ENCODE data around the gene TMEM156. TPM values are rescaled to one million over a fixed set of nuclear protein-coding genes. Genes with fewer than 3 reads are reported as not detected.

The TMEM156 gene
- polyA plus RNA-seq, 3 donors, result 0.31 to 1.1 (median 0.43) TPM

GRCh38 chr4:39068907-39069306 lies 36.7 kb upstream of the TMEM156 start:
- Histone ChIP-seq H3K36me3 (replicated peaks in 1 of 2; ENCODE audit: control insufficient read depth in 1 of 2, insufficient read depth in 2 of 2, low read length in 2 of 2) (no peaks in the 10 kb centered on the region), H3K27me3 (ENCODE audit: control insufficient read depth in 2 of 2, insufficient read depth in 2 of 2, low read length in 2 of 2) (no peaks in the 10 kb centered on the region), H3K27ac (ENCODE audit: low read depth in 1 of 2, low read length in 2 of 2) (no peak overlapping the region), H4K20me1 (ENCODE audit: insufficient read depth, low read length) (peaks cover 37% of the 10 kb centered on the region), H3K79me2 (ENCODE audit: insufficient read depth, low read length) (no peaks in the 10 kb centered on the region), H3K4me1 (ENCODE audit: control insufficient read depth in 1 of 2, insufficient read depth in 2 of 2, low read length in 2 of 2) (peaks cover 4 to 9% of the 10 kb centered on the region in 2 donors), H3K9ac (ENCODE audit: insufficient read depth, low read length, poor library complexity, severe bottlenecking) (no peak overlapping the region), H3K9me3 (replicated peaks in 1 of 2; ENCODE audit: control insufficient read depth in 1 of 2, insufficient read depth in 1 of 2, low read length in 2 of 2) (no peaks in the 10 kb centered on the region), H3K4me3 (replicated peaks in 1 of 3; ENCODE audit: low read depth in 2 of 3, low read length in 3 of 3) (no peak overlapping the region), H3K4me2 (replicated peaks; ENCODE audit: extremely low read depth, low read length, poor library complexity, severe bottlenecking) (no peak overlapping the region), H2AFZ (ENCODE audit: insufficient read depth, low read depth, low read length, poor library complexity, severe bottlenecking) (no peak overlapping the region)
- Mint-ChIP-seq H3K4me1 (peaks cover 14% of the 10 kb centered on the region), H3K36me3 (peaks cover 0 to 2% of the 10 kb centered on the region in 2 donors), H3K9me3 (no peaks in the 10 kb centered on the region), H3K27ac (peak overlapping the region in 1 of 7 donors; percentile 72), H3K4me3 (no peak overlapping the region), H3K27me3 (ENCODE audit: low read depth in 3 of 3) (no peaks in the 10 kb centered on the region)
- intact Hi-C loops (cut with micrococcal nuclease), result no loop called here
- DNase-seq, result peak in 1 of 3 donors; percentile 5
- WGBS (ENCODE audit: insufficient coverage), result no CpG with 5 or more reads among the region's 3 CpGs
- TF ChIP-seq CTCF (IDR thresholded peaks at IDR 0.05), result no peak

- Histone ChIP-seq H3K9me3 (replicated peaks in 1 of 2; ENCODE audit: control insufficient read depth in 1 of 2, insufficient read depth in 1 of 2, low read length in 2 of 2) (no peaks in the 10 kb centered on the region), H3K4me2 (replicated peaks; ENCODE audit: extremely low read depth, low read length, poor library complexity, severe bottlenecking) (no peak overlapping the region), H3K79me2 (ENCODE audit: insufficient read depth, low read length) (no peaks in the 10 kb centered on the region), H2AFZ (ENCODE audit: insufficient read depth, low read depth, low read length, poor library complexity, severe bottlenecking) (no peak overlapping the region), H3K27me3 (ENCODE audit: control insufficient read depth in 2 of 2, insufficient read depth in 2 of 2, low read length in 2 of 2) (no peaks in the 10 kb centered on the region), H3K9ac (ENCODE audit: insufficient read depth, low read length, poor library complexity, severe bottlenecking) (no peak overlapping the region), H3K36me3 (replicated peaks in 1 of 2; ENCODE audit: control insufficient read depth in 1 of 2, insufficient read depth in 2 of 2, low read length in 2 of 2) (no peaks in the 10 kb centered on the region), H3K27ac (ENCODE audit: low read depth in 1 of 2, low read length in 2 of 2) (no peak overlapping the region), H3K4me3 (replicated peaks in 1 of 3; ENCODE audit: low read depth in 2 of 3, low read length in 3 of 3) (no peak overlapping the region), H3K4me1 (ENCODE audit: control insufficient read depth in 1 of 2, insufficient read depth in 2 of 2, low read length in 2 of 2) (peaks cover 4 to 9% of the 10 kb centered on the region in 2 donors), H4K20me1 (ENCODE audit: insufficient read depth, low read length) (peaks cover 51% of the 10 kb centered on the region)
- Mint-ChIP-seq H3K27me3 (ENCODE audit: low read depth in 3 of 3) (no peaks in the 10 kb centered on the region), H3K9me3 (no peaks in the 10 kb centered on the region), H3K36me3 (peaks cover 0 to 4% of the 10 kb centered on the region in 2 donors), H3K27ac (peak overlapping the region in 1 of 7 donors; percentile 8), H3K4me3 (no peak overlapping the region), H3K4me1 (peaks cover 14% of the 10 kb centered on the region)
- DNase-seq, result no peak
- 80% methylated on average over 1 of the region's 3 CpGs for WGBS (ENCODE audit: insufficient coverage)
- no peak for TF ChIP-seq CTCF (IDR thresholded peaks at IDR 0.05)
- intact Hi-C loops (cut with micrococcal nuclease), result no loop called here
Measured at GRCh38 chr4:39067451-39067850, 35.2 kb upstream of the TMEM156 start.

Data from CD14-positive monocyte (primary cell).